GM21367 (cell line): ENCODE results near the gene PIEZO2.

Experiments
- ATAC-seq: cut with Tn5 transposase; IDR thresholded peaks from one replicate; pipeline ENCODE4 v1.9.1; 2021; ENCODE audit not compliant: unreplicated experiment

PIEZO2 gene

DNA sequence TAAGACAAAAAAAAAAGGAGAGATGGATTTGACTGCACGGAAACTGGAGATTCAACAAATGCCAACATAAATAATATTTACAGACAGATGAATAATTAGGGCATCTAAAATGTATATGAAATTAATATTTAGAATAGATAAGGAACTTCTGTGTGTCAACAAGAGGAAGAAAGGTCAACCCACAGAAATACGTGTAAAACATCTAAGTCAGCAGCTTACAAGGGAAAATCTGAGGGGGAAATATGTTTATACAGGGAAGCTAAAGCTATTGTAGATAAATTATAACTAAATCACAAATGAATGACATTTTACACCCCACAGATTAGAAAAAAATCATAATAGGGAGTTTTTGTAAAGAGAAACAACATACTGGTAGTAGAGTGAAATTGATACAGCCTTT, 159.9 kb downstream of the PIEZO2 start:
- no peak for ATAC-seq

- no peak for ATAC-seq
These were observed 163.7 kb downstream of the PIEZO2 start for GRCh38 chr18:10985689-10986088.

DNA sequence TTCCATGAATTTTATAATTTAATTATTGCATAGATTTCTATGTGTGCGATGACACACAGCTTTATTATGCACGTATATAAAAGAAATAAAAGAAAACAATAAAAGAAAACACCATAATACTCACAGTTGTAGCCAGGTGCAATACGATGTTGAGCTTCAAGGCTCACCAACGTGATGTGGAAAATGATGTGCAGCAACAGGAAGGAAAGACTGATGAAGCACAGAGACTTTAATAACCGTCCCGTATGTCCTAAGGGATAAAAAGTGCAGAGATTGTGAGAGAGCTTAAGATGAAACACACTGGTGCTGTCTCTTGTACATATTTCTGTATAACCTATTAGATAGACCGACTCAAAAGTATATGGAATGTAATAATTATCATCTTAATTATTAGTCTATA, 170.0 kb downstream of the PIEZO2 start:
- ATAC-seq: no peak

- no peak for ATAC-seq
These were observed 172.3 kb downstream of the PIEZO2 start for GRCh38 chr18:10977042-10977441.

GRCh38 chr18:10973567-10974203, 175.7 kb downstream of the PIEZO2 start:
- ATAC-seq: no peak

DNA sequence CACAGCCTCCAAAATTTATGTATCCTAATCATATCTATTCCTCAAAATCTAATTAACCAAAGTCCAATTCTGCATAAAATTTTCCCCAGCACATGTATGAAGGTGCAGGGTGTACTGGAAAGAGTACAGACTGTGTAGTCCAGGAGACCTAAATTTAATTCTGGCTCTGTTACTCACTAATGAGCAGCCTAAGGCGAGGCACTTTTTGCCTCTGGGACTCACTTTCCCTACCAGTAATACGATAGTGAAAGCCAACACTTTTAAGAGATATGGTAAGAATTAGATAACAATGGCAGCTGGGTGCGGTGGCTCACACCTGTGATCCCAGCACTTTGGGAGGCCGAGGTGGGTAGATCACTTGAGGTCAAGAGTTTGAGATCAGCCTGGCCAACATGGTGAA, 177.7 kb downstream of the PIEZO2 start:
- ATAC-seq: no peak

GRCh38 chr18:10965119-10965518, 184.2 kb downstream of the PIEZO2 start:
- no peak for ATAC-seq

DNA sequence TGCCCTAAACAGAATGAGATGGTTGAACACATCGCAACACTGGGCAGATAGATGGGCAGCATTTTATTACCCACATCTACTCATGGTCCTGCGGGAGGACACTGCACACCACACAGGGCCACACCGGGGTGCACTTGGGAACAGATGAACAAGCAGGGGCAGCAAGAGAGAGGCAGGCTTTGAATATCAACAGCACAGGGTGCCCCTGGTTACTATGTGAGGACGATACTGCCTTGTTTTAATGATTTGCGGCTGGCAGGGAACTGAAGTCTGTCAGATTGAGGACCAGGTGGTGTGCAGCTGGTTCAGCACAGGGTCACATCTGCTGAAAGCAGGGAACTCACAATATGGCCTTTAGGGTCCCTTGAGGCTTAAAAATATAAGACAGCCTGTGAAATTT, 195.7 kb downstream of the PIEZO2 start:
- peak; percentile 32 for ATAC-seq

DNA sequence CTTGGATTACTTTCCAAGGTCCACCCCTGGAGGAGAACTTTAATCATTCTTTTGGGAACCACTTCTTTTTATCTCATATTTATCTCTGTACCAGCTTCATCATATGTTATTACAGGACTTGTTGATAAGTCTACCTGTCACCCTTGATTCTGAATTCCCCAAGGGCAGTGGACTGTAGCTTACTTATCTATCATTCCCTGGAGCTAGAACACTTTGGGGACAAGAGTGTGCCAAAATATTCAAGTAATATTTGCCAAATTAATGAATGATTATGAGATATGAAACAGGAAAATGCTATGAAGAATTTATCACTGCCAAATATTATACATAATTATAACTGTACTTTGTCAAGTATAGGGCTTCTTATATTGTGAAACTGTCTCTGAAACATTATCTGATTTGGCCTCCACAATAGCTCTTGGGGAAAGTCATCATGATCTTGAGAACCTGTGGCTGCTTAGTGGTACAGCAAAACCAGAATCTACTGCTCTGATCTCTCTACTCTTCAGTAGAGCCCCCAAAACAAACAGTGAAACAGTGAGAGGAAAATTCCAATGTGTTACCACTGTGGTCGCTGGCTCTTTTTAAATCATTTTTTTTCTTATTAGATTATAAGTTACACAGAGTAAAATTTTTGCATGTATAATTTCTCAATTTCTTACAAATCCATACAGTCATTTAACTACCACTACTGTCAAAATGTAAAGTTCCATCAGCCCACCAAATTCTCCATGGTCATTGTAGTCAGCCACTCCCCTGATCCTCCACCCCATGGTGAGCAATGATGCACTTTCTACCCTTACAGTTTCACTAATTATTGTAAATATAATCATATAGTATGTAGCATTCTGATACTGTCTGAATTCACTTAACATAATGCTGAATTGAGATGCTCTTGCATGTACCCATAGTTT, 197.5 kb downstream of the PIEZO2 start:
- peak; percentile 17 for ATAC-seq

DNA sequence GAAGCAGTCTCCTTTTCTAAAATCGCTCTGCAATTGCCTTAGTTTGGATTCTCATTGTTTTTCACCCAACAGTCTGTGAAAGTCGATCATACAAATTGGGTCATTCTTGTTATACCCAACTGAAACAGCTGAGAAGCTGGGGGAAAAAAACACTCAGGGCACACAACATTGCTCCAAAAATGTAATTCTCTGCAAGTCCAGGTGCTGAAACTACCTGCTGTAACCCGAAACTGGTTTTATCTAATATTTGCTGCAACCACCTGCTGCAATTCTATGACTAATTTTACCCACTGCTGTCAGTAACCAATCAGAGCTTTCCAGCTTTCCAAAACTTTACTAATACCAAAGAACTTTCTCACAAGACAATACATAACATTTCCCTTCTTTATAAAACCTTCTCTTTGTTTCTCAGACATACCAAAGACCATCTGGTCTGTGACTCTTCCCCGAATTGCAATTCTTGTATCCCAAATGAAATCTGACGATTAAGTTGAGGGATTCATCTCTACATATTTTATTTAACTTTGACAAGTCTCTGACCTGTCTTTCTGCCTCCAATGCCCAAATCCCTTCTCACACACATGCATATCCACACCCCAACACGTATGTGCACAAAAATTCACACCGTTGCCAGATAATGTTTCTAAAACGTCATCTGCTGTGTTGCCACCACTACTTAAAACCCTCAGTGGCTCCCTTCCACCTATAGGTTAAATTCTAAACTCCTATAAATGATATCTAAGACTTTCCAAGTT, 198.3 kb downstream of the PIEZO2 start:
- peak; percentile 39 for ATAC-seq

GRCh38 chr18:10950080-10950875, 199.1 kb downstream of the PIEZO2 start:
- ATAC-seq: no peak

DNA sequence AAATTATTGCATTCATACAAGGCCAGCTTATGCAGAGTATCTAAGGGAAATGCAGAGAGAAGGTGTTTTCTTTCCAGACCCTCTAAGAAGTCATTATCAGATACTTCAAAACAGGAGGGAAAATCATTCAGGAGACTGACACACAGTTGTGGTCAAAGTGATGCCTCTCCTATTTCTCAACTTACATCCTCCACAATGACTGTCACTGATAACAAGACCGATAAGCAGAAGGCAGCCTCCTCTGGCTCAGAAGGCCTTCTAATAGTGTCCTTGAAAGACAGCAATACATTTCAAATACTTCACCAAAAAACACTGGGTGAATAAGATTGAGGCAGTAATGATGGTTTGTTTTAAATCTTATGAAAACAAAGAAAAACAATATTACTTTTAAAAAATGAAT, 199.7 kb downstream of the PIEZO2 start:
- ATAC-seq: no peak

DNA sequence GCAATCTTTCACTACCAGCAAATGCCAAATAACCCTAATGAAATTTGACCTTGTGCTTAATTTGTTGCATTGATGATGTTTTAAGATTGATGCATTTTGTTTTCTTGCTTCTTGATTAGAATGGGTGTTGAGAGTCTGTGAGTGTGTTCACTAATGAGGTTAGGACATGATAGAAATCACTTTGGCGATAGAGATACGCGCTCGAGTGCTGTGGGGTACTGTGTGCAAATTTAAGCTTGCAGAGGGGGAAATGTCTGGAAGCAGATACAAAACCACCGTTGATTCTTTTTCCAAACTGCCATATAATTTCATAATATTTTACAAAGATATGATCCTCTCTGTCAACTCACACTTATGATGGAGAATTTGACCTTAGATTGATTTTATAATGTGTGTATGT, 200.9 kb downstream of the PIEZO2 start:
- ATAC-seq: no peak

DNA sequence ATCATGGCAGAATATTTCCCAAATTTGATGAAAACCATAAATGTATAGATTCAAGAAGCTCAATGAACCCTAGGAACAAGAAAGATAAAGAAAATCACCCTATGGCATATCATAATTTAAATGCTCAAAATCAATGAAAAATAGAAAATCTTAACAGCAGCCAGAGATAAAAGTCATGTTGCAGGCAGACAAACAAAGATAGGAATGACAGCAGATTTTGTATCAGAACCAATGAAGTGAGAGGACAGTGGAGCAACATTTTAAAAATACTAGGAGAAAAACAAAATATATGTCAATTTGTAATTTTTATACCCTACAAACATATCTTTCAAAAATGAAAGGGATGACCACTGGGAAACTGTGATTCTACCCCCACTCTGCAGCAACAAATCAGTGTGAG, 203.3 kb downstream of the PIEZO2 start:
- ATAC-seq: no peak

DNA sequence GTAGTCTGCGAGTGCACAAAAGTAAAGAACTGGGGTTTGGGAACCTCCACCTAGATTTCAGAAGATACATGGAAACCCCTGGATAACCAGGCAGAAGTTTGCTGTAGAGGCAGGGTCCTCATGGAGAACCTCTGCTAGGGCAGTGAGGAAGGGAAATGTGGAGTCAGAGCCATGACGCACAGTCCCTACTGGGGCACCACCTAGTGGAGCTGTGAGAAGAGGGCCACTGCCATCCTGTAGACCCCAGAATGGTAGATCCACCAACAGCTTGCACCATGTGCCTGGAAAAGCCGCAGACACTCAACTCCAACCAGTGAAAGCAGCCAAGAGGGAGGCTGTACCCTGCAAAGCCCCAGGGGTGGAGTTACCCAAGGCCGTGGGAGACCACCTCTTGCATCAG, 206.4 kb downstream of the PIEZO2 start:
- no peak for ATAC-seq

DNA sequence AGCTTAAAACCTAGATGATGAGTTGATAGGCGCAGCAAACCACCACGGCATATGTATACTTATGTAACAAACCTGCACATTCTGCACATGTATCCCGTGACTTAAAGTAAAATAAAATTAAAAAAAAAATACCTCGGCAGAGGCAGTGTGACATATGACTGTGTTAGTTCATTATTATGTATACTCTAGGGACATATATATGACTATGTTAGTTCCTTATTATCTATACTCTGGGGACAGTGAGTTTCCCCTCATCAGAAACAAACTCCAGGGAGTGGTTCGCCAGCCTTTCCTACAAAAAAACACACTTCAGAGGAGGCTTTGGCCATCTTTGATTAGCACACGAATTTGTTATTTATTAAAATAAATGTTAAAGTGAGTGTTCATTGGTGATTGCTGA, 209.5 kb downstream of the PIEZO2 start:
- ATAC-seq: no peak

DNA sequence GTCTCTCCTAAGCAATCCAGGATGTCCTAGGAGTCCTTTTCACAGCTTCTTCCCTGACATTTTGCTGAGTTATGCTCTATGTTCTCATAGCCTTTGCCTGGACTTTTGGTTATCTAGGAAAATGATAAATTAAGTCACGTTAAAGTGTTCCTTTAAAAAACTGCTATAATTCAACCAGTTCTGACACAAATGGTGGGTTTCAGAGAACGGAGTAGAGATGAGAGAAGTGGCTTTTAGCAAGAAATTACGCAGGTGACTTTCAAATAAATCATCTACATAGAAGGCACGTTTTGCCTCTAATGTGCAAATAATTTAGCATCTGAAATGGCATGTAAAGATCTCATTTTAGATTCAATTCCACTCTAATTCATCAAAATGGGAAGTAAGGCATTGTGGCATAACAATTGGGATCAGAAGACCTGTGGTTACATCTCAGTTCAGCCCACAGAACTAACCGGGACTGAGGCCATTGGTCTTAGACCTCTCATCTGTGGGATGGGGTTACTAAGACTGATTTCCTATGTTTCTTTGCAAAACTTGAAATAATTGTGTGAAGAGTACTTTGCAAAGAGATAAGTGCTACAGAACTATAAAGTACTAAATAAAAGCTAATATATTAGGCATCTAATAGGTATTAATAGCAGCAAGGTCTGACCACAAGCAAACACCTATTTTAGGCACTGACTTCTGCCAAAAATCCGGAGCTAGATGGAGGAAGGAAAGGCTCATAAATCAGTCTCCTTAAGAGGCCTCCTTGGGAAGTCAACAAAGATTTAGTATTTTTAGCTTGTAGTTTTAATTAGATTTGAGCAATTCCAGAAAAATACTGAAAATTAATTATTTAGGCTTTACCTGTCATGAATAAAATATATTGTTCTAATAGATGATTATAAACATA, 211.4 kb downstream of the PIEZO2 start:
- ATAC-seq: no peak

DNA sequence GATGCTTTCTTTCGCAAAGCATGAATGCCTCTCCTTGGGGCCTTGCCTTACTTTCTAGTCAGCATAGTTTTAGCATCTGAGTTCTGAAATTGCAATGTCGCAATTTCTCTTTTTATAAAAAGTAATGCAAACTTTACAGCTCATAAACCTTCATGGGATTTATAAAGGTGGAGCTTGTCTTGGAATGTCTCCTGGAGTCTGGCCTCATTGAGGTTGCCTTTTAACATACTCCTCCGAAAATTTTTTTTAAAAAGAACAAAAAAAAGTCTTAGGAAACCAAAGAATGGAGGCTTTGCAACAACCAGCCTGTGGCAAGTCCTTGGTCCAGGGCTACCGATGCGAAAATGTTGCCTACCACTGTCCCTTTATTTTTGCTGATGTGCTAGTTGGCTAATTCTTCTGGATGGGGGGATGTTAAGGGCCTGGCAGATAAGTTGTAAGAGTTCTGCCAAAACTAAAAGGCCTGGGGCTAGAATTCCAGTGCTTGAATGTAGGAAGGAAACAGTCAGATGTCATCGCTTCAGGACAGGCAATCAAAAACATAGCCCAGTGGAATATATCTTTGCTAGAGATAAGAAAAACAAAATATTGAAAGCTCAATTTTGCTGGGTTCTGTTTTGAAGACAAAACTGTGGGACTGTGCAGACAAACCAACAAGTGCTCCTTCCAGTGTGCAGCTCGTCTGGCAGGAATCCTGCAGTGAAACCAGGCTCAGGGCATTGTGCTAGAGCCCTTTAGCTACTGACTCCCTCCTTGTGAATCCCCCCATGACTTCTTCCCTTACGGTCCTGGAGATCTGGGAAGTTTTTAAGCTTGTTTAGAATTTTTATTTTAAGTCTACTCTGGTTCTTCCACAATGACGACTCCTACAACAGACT, 213.0 kb downstream of the PIEZO2 start:
- no peak for ATAC-seq

DNA sequence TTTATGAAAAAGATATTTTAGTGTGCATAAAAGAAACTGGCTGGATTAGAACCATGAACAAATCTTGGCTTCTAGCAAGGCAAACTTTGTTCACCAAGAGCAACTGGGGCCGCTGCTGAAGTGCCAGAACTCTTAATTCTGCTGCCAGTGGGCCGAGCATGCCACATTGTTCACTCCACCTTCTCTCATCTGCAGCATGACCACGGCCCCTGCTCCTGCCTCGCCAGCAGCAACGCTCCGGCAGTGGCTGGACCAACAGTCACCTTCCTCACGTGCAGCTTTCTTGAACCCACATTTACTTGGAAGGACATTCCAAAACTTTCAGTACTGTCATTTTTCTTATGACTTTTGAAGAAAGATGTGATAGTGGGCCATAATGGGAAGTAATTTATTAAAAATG, 213.8 kb downstream of the PIEZO2 start:
- no peak for ATAC-seq
